Prostate gland (tissue), 2 donors: ENCODE measurements around the gene SCO2. TPM values are rescaled to one million over a fixed set of nuclear protein-coding genes. Genes with fewer than 3 reads are reported as not detected.

Experiments used
- DNase-seq: peaks from one replicate; pipeline ENCODE4 v3.0.0-alpha.2; 2019; ENCODE audit warnings: low spot score
- H3K27ac ChIP-seq, 2 donors: fragments of 200-600 bp; sonication (generic); 2 replicates each; pipeline ENCODE4 v1.5.1; 2017 to 2019
- H3K27me3 ChIP-seq: fragments of 200-600 bp; sonication (generic); replicated peaks from 2 replicates; pipeline ENCODE4 v1.5.1; 2019; ENCODE audit not compliant: insufficient read depth
- H3K36me3 ChIP-seq, 2 donors: fragments of 200-600 bp; sonication (generic); 1 replicate in 1 of 2; 2 replicates in 1 of 2; pipeline versions ENCODE4 v1.5.1 to v1.8.1; 2017 to 2019
- H3K4me1 ChIP-seq: fragments of 200-600 bp; sonication (generic); replicated peaks from 2 replicates; pipeline ENCODE4 v1.5.1; 2019
- H3K4me3 ChIP-seq, 2 donors: fragments of 200-600 bp; sonication (generic); 2 replicates each; pipeline ENCODE4 v1.5.1; 2017 to 2019
- H3K9me3 ChIP-seq: fragments of 200-600 bp; sonication (generic); 2 replicates; pipeline ENCODE4 v1.5.1; 2017
- POLR2A ChIP-seq: fragments of 450-650 bp; IDR thresholded peaks from one replicate; pipeline ENCODE4 v1.6.1; 2016; ENCODE audit warnings: antibody characterized with exemption, mild to moderate bottlenecking
- POLR2AphosphoS5 ChIP-seq: sonication (generic); formaldehyde crosslinking; IDR thresholded peaks from one replicate; pipeline ENCODE4 v1.6.1; 2017; ENCODE audit warnings: antibody characterized with exemption
- WGBS: methylation state at CpG from one replicate; pipeline ENCODE4 v1.1.5; 2018; 5-methylcytosine and 5-hydroxymethylcytosine counted together
- intact Hi-C: fragments of 100-400 bp; cut with DNase I; formaldehyde crosslinking; loops from one replicate; pipeline ENCODE4 v1.14.2; 2022
- total RNA-seq, 2 donors: library from RNA; depleted of rRNA; stranded (reverse); fragments of >200 nt; gene quantifications; one replicate each; pipeline ENCODE4 v1.1.0, GENCODE V29; 2016
- TF ChIP-seq, protein P1 (sequence below), 4 experiments: fragments of 200-600 bp in 2 of 4; fragments of 450-650 bp in 2 of 4; sonication (generic) in 2 of 4; IDR thresholded peaks; 1 replicate in 3 of 4; 2 replicates in 1 of 4; pipeline ENCODE4 v1.5.1; 2016 to 2019; ENCODE audit warnings: antibody characterized with exemption in 4 of 4, mild to moderate bottlenecking in 2 of 4, moderate library complexity in 2 of 4

The SCO2 gene
- total RNA-seq, 2 donors from 2014 or later, result 1.5 to 8.3 TPM

DNA sequence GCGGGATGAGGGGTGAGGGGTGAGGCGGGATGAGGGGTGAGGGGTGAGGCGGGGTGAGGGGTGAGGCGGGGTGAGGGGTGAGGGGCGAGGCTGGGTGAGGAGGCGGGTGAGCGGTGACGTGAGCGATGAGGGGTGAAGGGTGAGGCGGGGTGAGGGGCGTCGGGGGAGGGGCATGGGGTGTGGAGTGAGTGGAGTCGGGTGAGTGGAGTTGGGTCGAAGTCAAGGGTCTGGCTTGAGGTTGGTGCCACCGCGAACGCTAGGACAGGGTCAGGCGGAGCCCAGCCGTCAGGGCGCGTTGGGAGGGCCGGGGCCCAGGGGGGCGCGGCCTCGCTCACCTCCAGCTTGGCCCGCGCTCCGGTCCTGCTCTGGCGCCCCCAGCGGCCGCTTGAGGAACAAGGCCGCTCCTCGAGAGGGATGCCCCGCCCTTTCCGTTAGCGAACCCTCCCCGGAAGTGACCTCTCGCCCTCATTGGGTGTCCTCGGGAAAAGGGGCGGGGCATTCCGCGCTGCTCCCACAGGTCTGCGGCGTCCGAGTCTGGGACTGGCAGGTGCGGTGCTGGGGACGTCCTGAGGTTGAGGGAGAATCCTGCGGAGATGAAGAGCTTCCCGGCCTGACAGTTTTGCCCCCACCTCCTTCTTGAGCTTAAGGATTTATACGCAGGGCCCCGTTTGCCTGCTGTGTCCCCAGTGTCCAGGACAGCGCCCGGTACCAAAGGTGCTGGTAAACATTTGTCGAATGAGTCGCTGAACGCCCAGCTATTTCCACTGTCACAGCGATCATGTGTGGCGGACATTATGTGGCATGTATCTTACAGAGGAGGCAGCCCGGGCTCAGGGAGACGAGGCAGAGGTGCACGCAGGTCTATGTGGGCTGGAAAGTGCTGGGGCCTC is 37.4 kb upstream of the SCO2 start, which contains the start of gene SYCE3:
Gene SYCE3, minus strand, starts transcription at position 397 of the 890 bp plus-strand sequence. CDS start 6,514 bp downstream, outside the sequence.
- peak within 1 kb of the TSS; percentile 44 to 45 for H3K4me3 ChIP-seq
- DNase-seq, result peak; percentile 98
- 6% methylated on average over 60 of the region's 61 CpGs for WGBS
- H3K27ac ChIP-seq, result peak within 1 kb of the TSS; percentile 79 to 85
- H3K9me3 ChIP-seq, result no peaks in the 10 kb centered on the region
- TF ChIP-seq POLR2A (peak; percentile 89), POLR2AphosphoS5 (peak; percentile 96)
- TF ChIP-seq, protein P1, sequence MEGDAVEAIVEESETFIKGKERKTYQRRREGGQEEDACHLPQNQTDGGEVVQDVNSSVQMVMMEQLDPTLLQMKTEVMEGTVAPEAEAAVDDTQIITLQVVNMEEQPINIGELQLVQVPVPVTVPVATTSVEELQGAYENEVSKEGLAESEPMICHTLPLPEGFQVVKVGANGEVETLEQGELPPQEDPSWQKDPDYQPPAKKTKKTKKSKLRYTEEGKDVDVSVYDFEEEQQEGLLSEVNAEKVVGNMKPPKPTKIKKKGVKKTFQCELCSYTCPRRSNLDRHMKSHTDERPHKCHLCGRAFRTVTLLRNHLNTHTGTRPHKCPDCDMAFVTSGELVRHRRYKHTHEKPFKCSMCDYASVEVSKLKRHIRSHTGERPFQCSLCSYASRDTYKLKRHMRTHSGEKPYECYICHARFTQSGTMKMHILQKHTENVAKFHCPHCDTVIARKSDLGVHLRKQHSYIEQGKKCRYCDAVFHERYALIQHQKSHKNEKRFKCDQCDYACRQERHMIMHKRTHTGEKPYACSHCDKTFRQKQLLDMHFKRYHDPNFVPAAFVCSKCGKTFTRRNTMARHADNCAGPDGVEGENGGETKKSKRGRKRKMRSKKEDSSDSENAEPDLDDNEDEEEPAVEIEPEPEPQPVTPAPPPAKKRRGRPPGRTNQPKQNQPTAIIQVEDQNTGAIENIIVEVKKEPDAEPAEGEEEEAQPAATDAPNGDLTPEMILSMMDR (IDR thresholded peaks at IDR 0.05), result peak; percentile 92 to 99 (median 97)
- H3K4me1 ChIP-seq, result no peaks in the 10 kb centered on the region
- intact Hi-C loops, result no loop called here
- no peaks in the 10 kb centered on the region for H3K27me3 ChIP-seq
- no peaks in the 10 kb centered on the region for H3K36me3 ChIP-seq

DNA sequence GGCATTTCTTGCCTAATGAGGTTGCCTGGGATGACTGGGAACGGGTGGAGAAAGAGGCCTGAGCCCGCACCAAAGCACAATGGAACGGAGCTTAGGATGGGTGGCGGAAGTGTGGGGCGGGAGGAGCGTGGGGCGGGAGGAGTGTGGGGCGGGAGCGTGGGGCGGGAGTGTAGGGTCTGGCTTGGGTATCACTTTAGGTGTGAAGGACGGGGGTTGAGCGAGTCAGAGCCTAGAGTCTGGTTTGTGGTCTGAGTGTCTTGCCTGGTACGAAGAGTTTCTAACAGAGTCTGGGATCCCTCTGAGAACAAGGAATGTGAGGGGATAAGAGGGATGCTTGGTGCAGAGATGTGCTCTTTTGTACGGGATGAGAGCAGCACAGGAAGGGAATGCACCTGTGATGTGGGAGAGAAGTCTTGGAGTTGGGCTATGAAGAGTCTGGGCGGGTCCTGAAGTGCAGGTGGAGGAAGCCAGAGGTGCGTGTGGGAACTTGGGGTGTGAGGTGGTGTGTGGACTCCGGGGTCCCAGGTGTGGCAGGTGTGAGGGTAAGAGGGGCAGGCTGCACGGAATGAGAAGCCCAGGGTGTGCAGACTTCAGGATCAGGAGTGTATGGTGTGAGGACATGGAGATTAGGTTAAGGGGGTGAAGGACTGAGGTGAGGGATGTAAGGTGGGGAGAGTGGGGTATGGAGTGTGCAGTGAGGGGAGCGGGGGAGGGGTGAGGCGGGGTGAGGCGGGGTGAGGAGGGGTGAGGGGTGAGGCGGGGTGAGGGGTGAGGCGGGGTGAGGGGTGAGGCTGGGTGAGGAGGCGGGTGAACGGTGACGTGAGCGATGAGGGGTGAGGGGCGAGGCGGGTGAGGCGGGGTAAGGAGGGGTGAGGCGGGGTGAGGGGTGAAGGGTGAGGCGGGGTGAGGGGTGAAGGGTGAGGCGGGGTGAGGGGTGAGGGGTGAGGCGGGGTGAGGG is 36.3 kb upstream of the SCO2 start:
- Histone ChIP-seq H3K27me3 (no peaks in the 10 kb centered on the region), H3K27ac (no peak overlapping the region), H3K9me3 (no peaks in the 10 kb centered on the region), H3K4me1 (no peaks in the 10 kb centered on the region), H3K36me3 (no peaks in the 10 kb centered on the region), H3K4me3 (no peak overlapping the region)
- TF ChIP-seq, protein P1 (IDR thresholded peaks at IDR 0.05), result no peak
- TF ChIP-seq POLR2A (no peak), POLR2AphosphoS5 (no peak)
- intact Hi-C loops, result no loop called here
- WGBS, result 82% methylated on average over 31 of the region's 34 CpGs
- no peak for DNase-seq

DNA sequence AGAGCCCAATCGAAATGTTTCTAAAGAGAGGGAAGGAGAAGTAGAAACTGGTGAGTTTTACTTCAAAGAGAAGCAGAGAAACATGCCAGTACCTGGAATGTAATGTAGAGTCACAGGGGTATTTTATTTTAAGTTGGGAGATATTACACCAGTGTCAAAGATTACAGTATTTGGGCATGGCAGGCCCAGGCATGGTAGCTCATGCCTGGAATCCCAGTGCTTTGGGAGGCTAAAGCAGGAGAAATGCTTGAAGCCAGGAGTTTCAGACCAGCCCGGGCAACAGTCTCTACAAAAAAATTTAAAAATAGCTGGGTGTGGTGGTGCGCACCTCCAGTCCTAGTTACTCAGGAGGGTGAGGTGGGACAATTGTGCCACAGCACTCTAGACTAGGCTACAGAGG is 34.6 kb upstream of the SCO2 start:
- Histone ChIP-seq H3K36me3 (no peaks in the 10 kb centered on the region), H3K9me3 (no peaks in the 10 kb centered on the region), H3K27ac (no peak overlapping the region), H3K4me1 (no peaks in the 10 kb centered on the region), H3K4me3 (no peak overlapping the region), H3K27me3 (no peaks in the 10 kb centered on the region)
- TF ChIP-seq, protein P1 (IDR thresholded peaks at IDR 0.05), result no peak
- TF ChIP-seq POLR2AphosphoS5, result no peak
- no peak for TF ChIP-seq POLR2A
- no peak for DNase-seq
- intact Hi-C loops, result no loop called here
- 55% methylated on average over 3 of the region's 3 CpGs for WGBS

DNA sequence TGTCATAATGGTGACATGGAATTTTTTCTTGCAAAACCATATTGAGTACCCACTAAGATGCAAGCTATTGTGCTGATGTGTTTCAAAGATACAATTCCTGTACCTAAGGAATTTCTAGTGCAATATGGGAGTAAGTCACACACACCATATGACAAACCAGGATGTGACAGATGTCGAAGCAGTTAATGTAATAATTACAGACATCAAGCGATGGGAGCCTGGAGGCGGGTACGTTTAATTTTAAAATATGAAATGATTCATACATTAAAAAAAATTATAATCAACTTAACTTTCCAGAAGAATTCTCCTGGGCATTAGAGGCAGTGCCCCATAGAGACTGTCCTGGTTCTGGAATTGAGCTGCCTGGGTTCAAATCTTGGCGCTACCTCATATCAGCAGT is 31.3 kb upstream of the SCO2 start:
- H3K4me3 ChIP-seq, result no peak overlapping the region
- intact Hi-C loops, result no loop called here
- H3K36me3 ChIP-seq, result no peaks in the 10 kb centered on the region
- WGBS, result 86% methylated on average over 5 of the region's 5 CpGs
- no peaks in the 10 kb centered on the region for H3K4me1 ChIP-seq
- H3K27me3 ChIP-seq, result no peaks in the 10 kb centered on the region
- TF ChIP-seq POLR2AphosphoS5 (no peak), POLR2A (no peak)
- TF ChIP-seq, protein P1 (IDR thresholded peaks at IDR 0.05), result no peak
- H3K27ac ChIP-seq, result no peak overlapping the region
- H3K9me3 ChIP-seq, result no peaks in the 10 kb centered on the region
- no peak for DNase-seq
